RWPE1 (cell line): ENCODE measurements around the gene ICA1L.
A peak's percentile ranks its signal among the peaks of the same experiment; 100 is the strongest.

ENCODE experiments used
- CTCF ChIA-PET: fragments of 350-600 bp; sonication (Branson Sonifier 250); formaldehyde crosslinking; extraction: SDS; loops from one replicate; lab custom pipeline; 2021; lab: Yijun Ruan, JAX
- POLR2A ChIA-PET: fragments of 400-600 bp; formaldehyde crosslinking; extraction: SDS; loops from one replicate; lab custom pipeline; 2020; ENCODE audit warnings: antibody characterized with exemption; ENCODE audit not compliant: low non-redundant PET; lab: Yijun Ruan, JAX
- DNase-seq: peaks from one replicate; pipeline ENCODE4 v3.0.0; 2012; ENCODE audit warnings: low spot score
- H3K27ac ChIP-seq: fragments of 450-650 bp; 2 replicates; pipeline ENCODE4 v1.5.1; 2017
- CTCF ChIP-seq: fragments of 450-650 bp; conservative IDR thresholded peaks from 2 replicates; pipeline ENCODE4 v1.5.1; 2017; ENCODE audit warnings: low read depth, mild to moderate bottlenecking

ICA1L gene

GRCh38 chr2:202752071-202752470 lies 119.5 kb downstream of the ICA1L start:
- DNase-seq: no peak
- no peak for TF ChIP-seq CTCF
- CTCF ChIA-PET: interaction anchor here (0.7 kb wide), 1 partner anchor 41 kb away, joined by 4 read pairs; no protein-coding TSS in a partner anchor
- no peak overlapping the region for H3K27ac ChIP-seq
- POLR2A ChIA-PET: interaction anchor here (0.6 kb wide), 1 partner anchor 592 kb away, joined by 10 read pairs; no protein-coding TSS in a partner anchor

- no peak for DNase-seq
- H3K27ac ChIP-seq: peak overlapping the region; percentile 27; the same call in 1 of the 2 replicates
- ChIA-PET POLR2A (no interaction called here), CTCF (no interaction called here)
- TF ChIP-seq CTCF: no peak
Measured at GRCh38 chr2:202750763-202751427, 120.7 kb downstream of the ICA1L start.

GRCh38 chr2:202749477-202749876 lies 122.1 kb downstream of the ICA1L start:
- POLR2A ChIA-PET: no interaction called here
- no peak for TF ChIP-seq CTCF
- CTCF ChIA-PET: interaction anchor here (0.6 kb wide), 1 partner anchor 236 kb away, joined by 3 read pairs; no protein-coding TSS in a partner anchor
- no peak overlapping the region for H3K27ac ChIP-seq
- DNase-seq: no peak

GRCh38 chr2:202743613-202744012 lies 128.0 kb downstream of the ICA1L start:
- DNase-seq: no peak
- CTCF ChIA-PET: no interaction called here
- H3K27ac ChIP-seq: no peak overlapping the region
- POLR2A ChIA-PET: no interaction called here
- no peak for TF ChIP-seq CTCF

GRCh38 chr2:202736826-202737225 lies 134.7 kb downstream of the ICA1L start:
- POLR2A ChIA-PET: no interaction called here
- no peak for TF ChIP-seq CTCF
- H3K27ac ChIP-seq: no peak overlapping the region
- CTCF ChIA-PET: no interaction called here
- DNase-seq: no peak

- no peak for DNase-seq
- ChIA-PET POLR2A (no interaction called here), CTCF (no interaction called here)
- no peak for TF ChIP-seq CTCF
- no peak overlapping the region for H3K27ac ChIP-seq
Measured at GRCh38 chr2:202726070-202726469, 145.5 kb downstream of the ICA1L start.
